GM20000 (cell line): ENCODE results near the gene NXF1.

Experiments used
- DNase-seq: peaks from one replicate; pipeline ENCODE4 v3.0.0; 2012; ENCODE audit warnings: low spot score
- TF ChIP-seq, protein P1 (sequence below): IDR thresholded peaks from 2 replicates; pipeline ENCODE4 v1.5.1; 2012; ENCODE audit warnings: mild to moderate bottlenecking, control low read depth; ENCODE audit errors: extremely low read depth, missing control alignments

The NXF1 gene

DNA sequence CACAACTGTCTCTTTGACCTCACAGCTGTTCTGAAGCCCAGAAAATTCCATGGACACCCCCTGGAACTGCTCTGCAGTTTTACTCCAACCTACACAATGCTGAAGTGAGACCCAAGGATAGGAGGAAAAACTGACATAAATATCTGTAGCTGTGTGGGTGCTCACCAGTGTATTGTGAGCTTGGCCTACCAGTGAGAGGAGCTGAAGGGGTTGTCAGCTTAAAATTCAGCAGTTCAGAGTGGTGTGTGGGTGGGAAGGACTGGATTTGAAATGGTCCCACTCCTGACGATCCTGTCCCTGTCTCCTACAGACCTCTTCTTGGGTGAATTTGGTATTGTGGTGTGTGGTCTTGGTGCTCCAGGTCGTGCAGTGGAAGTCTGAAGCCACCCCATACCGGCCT is 15.7 kb downstream of the NXF1 start:
- TF ChIP-seq, protein P1, sequence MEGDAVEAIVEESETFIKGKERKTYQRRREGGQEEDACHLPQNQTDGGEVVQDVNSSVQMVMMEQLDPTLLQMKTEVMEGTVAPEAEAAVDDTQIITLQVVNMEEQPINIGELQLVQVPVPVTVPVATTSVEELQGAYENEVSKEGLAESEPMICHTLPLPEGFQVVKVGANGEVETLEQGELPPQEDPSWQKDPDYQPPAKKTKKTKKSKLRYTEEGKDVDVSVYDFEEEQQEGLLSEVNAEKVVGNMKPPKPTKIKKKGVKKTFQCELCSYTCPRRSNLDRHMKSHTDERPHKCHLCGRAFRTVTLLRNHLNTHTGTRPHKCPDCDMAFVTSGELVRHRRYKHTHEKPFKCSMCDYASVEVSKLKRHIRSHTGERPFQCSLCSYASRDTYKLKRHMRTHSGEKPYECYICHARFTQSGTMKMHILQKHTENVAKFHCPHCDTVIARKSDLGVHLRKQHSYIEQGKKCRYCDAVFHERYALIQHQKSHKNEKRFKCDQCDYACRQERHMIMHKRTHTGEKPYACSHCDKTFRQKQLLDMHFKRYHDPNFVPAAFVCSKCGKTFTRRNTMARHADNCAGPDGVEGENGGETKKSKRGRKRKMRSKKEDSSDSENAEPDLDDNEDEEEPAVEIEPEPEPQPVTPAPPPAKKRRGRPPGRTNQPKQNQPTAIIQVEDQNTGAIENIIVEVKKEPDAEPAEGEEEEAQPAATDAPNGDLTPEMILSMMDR: no peak
- DNase-seq: no peak

DNA sequence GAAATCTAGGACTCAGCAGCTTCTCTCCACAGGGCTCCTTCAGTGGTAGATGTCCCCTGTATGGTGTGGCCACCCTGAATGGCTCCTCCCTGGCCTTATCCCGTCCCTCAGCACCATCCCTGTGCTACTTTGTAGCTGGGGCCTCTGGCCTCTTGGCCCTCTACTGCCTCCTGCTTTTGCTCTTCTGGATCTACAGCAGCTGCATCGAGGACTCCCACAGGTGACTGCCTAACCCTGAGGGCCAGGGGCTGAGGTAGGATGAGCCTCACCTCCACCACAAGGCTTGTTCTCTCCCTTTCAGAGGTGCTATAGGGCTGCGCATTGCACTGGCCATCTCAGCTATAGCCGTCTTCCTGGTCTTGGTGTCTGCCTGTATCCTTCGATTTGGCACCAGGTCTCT is 16.2 kb downstream of the NXF1 start:
- DNase-seq: no peak
- TF ChIP-seq, protein P1: no peak

DNA sequence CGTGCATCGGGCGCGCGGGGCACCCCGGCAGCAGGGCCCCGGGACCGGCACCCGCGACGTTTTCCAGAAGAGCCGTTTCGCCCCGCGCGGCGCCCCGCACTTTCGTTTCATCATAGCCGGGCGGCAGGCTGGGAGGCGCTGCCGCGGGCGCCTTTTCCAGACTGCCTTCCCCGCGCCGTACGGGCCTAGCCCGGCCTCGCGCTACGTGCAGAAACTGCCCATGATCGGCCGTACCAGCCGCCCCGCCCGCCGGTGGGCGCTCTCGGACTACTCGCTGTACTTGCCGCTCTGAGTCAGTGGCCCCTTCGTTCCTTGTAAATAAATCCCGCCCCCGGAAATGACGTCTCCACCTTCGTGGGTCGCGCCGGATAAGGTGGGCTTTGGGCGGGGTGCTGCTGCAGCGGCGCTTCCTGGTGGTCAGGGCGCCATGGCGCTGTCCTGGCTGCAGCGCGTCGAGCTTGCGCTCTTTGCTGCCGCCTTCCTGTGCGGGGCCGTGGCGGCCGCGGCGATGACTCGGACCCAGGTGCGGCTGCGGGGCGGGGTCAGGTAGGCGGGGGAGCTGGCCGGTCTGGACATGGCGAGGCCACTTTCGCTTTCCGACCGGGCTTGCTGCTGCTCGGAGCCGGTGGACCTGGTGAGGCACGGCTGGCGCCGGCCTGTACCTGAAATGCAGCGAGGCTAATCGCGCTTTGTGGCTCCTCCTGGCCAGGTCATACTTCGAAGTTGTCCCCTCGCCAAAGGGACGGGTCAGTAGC is 18.1 kb downstream of the NXF1 start, which contains the start of gene TMEM179B:
TSS of gene TMEM179B (plus strand) at position 398 of the 755 bp plus-strand sequence. CDS start at position 428, 30 bp downstream.
- TF ChIP-seq, protein P1: peak; percentile 56

DNA sequence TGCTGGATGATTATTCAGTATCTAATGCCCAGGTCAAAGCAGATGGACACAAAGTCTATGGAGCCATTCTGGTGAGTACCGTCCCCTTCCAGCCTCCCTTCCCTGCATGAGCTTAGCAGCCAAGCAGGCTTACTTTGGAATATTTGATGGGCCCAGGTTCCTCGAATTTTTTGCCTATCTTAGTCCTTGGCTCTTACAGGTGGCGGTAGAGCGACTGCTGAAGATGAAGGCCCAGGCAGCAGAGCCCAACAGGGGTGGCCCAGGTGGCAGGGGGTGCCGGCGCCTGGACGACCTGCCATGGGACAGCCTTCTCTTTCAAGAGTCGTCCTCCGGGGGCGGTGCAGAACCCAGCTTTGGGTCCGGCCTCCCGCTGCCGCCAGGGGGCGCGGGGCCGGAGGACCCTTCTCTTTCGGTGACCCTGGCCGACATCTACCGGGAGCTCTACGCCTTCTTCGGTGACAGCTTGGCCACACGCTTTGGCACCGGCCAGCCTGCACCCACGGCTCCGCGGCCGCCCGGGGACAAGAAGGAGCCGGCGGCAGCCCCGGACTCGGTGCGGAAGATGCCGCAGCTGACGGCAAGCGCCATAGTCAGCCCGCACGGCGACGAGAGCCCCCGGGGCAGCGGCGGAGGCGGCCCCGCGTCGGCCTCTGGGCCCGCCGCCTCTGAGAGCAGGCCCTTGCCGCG is 18.8 kb downstream of the NXF1 start:
- TF ChIP-seq, protein P1: peak; percentile 99
- DNase-seq: peak; percentile 93

More for the DNA sequence above, 18.1 kb downstream of the NXF1 start, which contains the start of gene TMEM179B:
- peak; percentile 98 for DNase-seq

DNA sequence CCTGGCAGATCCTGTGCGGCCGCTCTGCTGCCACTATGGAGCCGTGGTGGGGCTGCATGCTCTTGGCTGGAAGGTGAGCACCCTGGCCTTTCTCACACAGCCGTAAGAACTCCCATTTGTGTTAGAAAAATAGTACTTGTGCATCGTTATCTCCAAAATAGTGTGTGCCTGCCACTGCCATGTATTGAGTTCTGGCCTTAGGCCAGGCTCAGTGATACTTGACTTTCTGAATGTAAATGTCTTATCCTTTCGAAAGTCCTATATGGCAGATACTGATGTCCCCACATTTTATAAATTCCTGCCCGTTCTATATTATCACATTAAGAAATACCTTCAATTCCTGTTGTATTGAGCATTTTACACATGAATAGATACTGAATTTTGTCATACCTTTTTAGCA is 22.5 kb downstream of the NXF1 start:
- DNase-seq: no peak
- TF ChIP-seq, protein P1: no peak

DNA sequence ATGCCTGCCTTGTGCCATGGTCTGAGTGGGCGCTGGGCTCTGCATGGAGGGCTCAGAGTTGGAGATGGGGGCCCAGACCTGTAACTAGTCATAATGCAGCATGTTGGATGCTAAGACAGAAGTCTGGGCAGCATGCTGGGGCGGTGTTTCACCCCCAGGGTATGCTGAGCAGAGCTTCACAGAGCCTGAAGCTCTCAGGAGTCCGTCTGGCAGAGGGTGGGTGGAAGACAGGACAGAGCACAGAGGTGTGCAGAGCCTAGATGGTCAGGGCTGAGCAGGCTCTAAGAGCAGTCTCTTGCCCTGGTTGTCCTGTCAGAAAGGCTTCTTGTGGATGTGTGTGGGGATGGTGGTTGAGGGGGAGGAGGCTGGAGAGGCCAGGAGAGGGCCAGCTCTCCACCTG is 26.8 kb downstream of the NXF1 start:
- no peak for DNase-seq

More for the DNA sequence above, 26.8 kb downstream of the NXF1 start:
- TF ChIP-seq, protein P1: no peak
